ENCODE results near the gene TBXA2R.

The TBXA2R gene

DNA sequence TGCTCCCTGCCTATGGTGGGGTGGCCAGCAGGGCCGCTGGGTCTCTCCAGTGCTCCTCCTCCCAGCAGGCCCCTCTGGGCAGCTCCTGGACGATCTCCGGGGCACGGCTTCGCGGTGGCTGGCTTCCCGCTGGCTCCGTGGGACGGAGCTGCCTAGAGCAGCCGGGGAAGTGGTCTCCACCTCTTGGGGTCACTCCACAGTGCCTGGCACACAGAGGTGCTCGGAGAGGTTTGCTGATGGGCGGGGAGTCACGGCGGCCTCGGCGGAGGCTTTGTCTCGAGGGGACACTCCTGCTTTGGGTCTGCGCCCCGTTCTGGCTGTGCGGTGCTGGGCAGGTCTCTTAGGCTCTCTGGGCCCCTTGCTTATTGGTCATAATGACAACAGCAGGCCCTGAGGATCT lies 29.8 kb upstream of the TBXA2R start:
- DNase-seq (ENCODE audit: extremely low spot score), result no peak
- CTCF ChIA-PET, result no interaction called here
- POLR2A ChIA-PET, result no interaction called here
- TF ChIP-seq FOXK2 (IDR thresholded peaks at IDR 0.05) (no peak), FOXM1 (IDR thresholded peaks at IDR 0.05; ENCODE audit: borderline replicate concordance) (no peak), L3MBTL2 (conservative IDR thresholded peaks at IDR 0.05) (no peak), SP1 (IDR thresholded peaks at IDR 0.05) (no peak), SUZ12 (IDR thresholded peaks at IDR 0.05) (no peak), LEF1 (IDR thresholded peaks at IDR 0.05; ENCODE audit: borderline replicate concordance) (no peak), BHLHE40 (IDR thresholded peaks at IDR 0.05; ENCODE audit: borderline replicate concordance) (no peak), NFRKB (IDR thresholded peaks at IDR 0.05) (no peak), ZNF384 (IDR thresholded peaks at IDR 0.05) (no peak), CTBP1 (IDR thresholded peaks at IDR 0.05; ENCODE audit: borderline replicate concordance) (no peak), ELF4 (IDR thresholded peaks at IDR 0.05) (no peak), TARDBP (IDR thresholded peaks at IDR 0.05) (no peak), HDGF (IDR thresholded peaks at IDR 0.05; ENCODE audit: borderline replicate concordance) (no peak)
- TF ChIP-seq, protein P1, sequence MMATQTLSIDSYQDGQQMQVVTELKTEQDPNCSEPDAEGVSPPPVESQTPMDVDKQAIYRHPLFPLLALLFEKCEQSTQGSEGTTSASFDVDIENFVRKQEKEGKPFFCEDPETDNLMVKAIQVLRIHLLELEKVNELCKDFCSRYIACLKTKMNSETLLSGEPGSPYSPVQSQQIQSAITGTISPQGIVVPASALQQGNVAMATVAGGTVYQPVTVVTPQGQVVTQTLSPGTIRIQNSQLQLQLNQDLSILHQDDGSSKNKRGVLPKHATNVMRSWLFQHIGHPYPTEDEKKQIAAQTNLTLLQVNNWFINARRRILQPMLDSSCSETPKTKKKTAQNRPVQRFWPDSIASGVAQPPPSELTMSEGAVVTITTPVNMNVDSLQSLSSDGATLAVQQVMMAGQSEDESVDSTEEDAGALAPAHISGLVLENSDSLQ (IDR thresholded peaks at IDR 0.05), result no peak

- no peak for DNase-seq (ENCODE audit: extremely low spot score)
- CTCF ChIA-PET, result no interaction called here
- TF ChIP-seq ZNF384 (IDR thresholded peaks at IDR 0.05) (no peak), SUZ12 (IDR thresholded peaks at IDR 0.05) (no peak), CTBP1 (IDR thresholded peaks at IDR 0.05; ENCODE audit: borderline replicate concordance) (no peak), SP1 (IDR thresholded peaks at IDR 0.05) (no peak), NFRKB (IDR thresholded peaks at IDR 0.05) (no peak), ELF4 (IDR thresholded peaks at IDR 0.05) (no peak), ARNT (IDR thresholded peaks at IDR 0.05) (no peak)
- TF ChIP-seq, protein P1 (IDR thresholded peaks at IDR 0.05), result no peak
- POLR2A ChIA-PET, result no interaction called here
Measured at GRCh38 chr19:3634496-3635045, 27.9 kb upstream of the TBXA2R start.

- CTCF ChIA-PET, result no interaction called here
- no peak for DNase-seq (ENCODE audit: extremely low spot score)
- TF ChIP-seq FOXA1 (IDR thresholded peaks at IDR 0.05), result no peak
- no peak for TF ChIP-seq L3MBTL2 (conservative IDR thresholded peaks at IDR 0.05)
- TF ChIP-seq ZNF384 (IDR thresholded peaks at IDR 0.05), result no peak
- no peak for TF ChIP-seq FOXK2 (IDR thresholded peaks at IDR 0.05)
- TF ChIP-seq LEF1 (IDR thresholded peaks at IDR 0.05; ENCODE audit: borderline replicate concordance), result no peak
- TF ChIP-seq SUZ12 (IDR thresholded peaks at IDR 0.05), result no peak
- TF ChIP-seq CTBP1 (IDR thresholded peaks at IDR 0.05; ENCODE audit: borderline replicate concordance), result no peak
- no peak for TF ChIP-seq BHLHE40 (IDR thresholded peaks at IDR 0.05; ENCODE audit: borderline replicate concordance)
- no peak for TF ChIP-seq ELF4 (IDR thresholded peaks at IDR 0.05)
- TF ChIP-seq ARNT (IDR thresholded peaks at IDR 0.05), result no peak
- no peak for TF ChIP-seq HDGF (IDR thresholded peaks at IDR 0.05; ENCODE audit: borderline replicate concordance)
- TF ChIP-seq SP1 (IDR thresholded peaks at IDR 0.05), result no peak
- POLR2A ChIA-PET, result no interaction called here
Measured at GRCh38 chr19:3633559-3633988, 26.9 kb upstream of the TBXA2R start.

DNA sequence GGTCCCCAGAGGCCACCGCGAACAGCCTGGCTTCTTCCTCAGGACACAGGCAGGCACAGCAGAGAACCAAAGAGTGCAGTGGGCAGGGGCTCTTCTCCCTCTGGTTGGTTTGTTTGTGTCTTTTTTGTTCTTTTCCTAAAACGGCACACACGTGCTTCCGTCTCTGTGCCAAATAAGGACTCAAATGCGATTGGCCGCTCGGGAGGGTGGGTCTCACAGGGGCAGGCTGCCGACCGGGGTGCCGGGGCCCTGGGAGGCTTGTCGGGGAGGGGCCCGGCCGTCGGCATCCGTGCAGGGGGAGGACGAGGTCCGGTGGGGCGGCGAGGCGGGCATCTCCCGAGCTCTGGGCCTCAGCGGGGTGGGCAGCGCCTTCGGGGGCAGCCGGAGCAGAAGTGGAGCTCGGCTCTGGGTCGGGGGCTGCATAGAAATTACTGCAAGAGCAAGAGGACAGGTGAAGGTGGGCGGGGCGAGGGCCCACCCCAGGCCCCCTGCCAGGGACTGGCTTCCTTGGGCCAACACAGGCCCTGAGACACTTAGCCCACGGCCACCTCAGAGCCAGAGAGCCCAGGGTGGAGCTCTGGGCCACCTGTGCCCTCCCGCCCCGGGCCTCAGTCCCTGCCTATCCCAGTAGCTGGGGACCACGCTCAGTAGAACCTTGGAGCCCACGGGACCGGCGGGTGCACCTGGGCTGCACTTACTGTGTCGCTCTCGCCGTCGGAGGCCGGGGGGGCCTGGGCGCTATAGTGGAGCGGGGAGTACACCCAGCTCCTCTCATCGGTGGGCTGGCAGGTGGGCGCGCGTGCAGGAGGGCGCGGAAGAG lies 26.3 kb upstream of the TBXA2R start:
- DNase-seq (ENCODE audit: extremely low spot score), result no peak
- TF ChIP-seq NFRKB (IDR thresholded peaks at IDR 0.05) (no peak), L3MBTL2 (conservative IDR thresholded peaks at IDR 0.05) (no peak), TARDBP (IDR thresholded peaks at IDR 0.05) (no peak), ARNT (IDR thresholded peaks at IDR 0.05) (no peak), FOXK2 (IDR thresholded peaks at IDR 0.05) (no peak), CTBP1 (IDR thresholded peaks at IDR 0.05; ENCODE audit: borderline replicate concordance) (no peak)
- TF ChIP-seq, protein P1 (IDR thresholded peaks at IDR 0.05), result no peak
- ChIA-PET CTCF (no interaction called here), POLR2A (no interaction called here)

DNA sequence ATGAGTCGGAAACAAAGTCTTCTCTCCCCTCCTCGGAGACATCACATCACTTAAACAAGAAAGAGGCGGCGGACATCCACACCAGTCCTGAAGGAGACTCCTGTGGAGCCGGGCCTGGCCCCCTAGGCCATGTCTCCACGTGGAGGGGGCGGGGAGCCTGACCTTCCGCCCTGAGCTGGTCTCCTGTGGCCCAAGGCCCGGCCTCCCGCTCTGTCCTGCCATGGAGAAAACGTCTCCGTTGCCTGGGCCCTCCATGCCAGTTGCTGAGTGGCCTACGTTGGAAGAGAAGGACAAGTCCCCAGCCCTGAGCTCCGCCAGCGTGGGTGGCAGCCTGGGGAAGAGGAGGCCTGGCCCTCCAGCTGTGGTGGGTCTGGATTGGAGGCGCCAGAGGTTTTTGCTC lies 25.4 kb upstream of the TBXA2R start:
- CTCF ChIA-PET, result no interaction called here
- TF ChIP-seq HDGF (IDR thresholded peaks at IDR 0.05; ENCODE audit: borderline replicate concordance) (no peak), CTBP1 (IDR thresholded peaks at IDR 0.05; ENCODE audit: borderline replicate concordance) (no peak), ELF4 (IDR thresholded peaks at IDR 0.05) (no peak), LEF1 (IDR thresholded peaks at IDR 0.05; ENCODE audit: borderline replicate concordance) (no peak), L3MBTL2 (conservative IDR thresholded peaks at IDR 0.05) (no peak), NFRKB (IDR thresholded peaks at IDR 0.05) (no peak), FOXK2 (IDR thresholded peaks at IDR 0.05) (no peak), TARDBP (IDR thresholded peaks at IDR 0.05) (no peak), BHLHE40 (IDR thresholded peaks at IDR 0.05; ENCODE audit: borderline replicate concordance) (no peak), ZNF384 (IDR thresholded peaks at IDR 0.05) (no peak), FOXM1 (IDR thresholded peaks at IDR 0.05; ENCODE audit: borderline replicate concordance) (no peak), ARNT (IDR thresholded peaks at IDR 0.05) (no peak), SUZ12 (IDR thresholded peaks at IDR 0.05) (no peak), FOXA1 (IDR thresholded peaks at IDR 0.05) (no peak), SP1 (IDR thresholded peaks at IDR 0.05) (no peak)
- TF ChIP-seq, protein P1 (IDR thresholded peaks at IDR 0.05), result no peak
- DNase-seq (ENCODE audit: extremely low spot score), result no peak
- POLR2A ChIA-PET, result no interaction called here

Data from HEK293T (cell line).